Left lung (tissue), 10 donors: ENCODE results near the gene HES5. TPM values are rescaled to one million over a fixed set of nuclear protein-coding genes. Genes with fewer than 3 reads are reported as not detected.

Source experiments
- ATAC-seq: fragments of 200-7000 bp; cut with Tn5 transposase; one replicate; pipeline ENCODE4 v1.9.1; 2020; ENCODE audit warnings: moderate library complexity
- DNase-seq, 4 donors: peaks; one replicate each; pipeline ENCODE4 v3.0.0-alpha.2; 2013 to 2020
- H3K27ac ChIP-seq, 2 donors: fragments of 200-600 bp; sonication (generic) in 1 of 2; one replicate each; pipeline versions ENCODE4 v1.5.0 to v1.8.0; 2020 to 2021
- H3K27me3 ChIP-seq, 2 donors: fragments of 200-600 bp; sonication (generic) in 1 of 2; one replicate each; pipeline versions ENCODE4 v1.5.0 to v1.8.0; 2020 to 2021
- H3K36me3 ChIP-seq, 2 donors: fragments of 200-600 bp; sonication (generic) in 1 of 2; one replicate each; pipeline versions ENCODE4 v1.5.0 to v1.8.0; 2020 to 2021
- H3K4me1 ChIP-seq, 2 donors: fragments of 200-600 bp; one replicate each; pipeline ENCODE4 v1.8.0; 2021
- H3K4me3 ChIP-seq, 2 donors: fragments of 200-600 bp; sonication (generic) in 1 of 2; one replicate each; pipeline versions ENCODE4 v1.5.0 to v1.8.0; 2020 to 2021; ENCODE audit warnings: mild to moderate bottlenecking in 1 of 2
- H3K9me3 ChIP-seq, 2 donors: fragments of 200-600 bp; sonication (generic) in 1 of 2; one replicate each; pipeline versions ENCODE4 v1.5.0 to v1.8.0; 2020 to 2021
- CTCF ChIP-seq, 2 donors: fragments of 200-600 bp; sonication (generic) in 1 of 2; IDR thresholded peaks; one replicate each; pipeline versions ENCODE4 v1.5.0 to v1.8.0; 2021; ENCODE audit warnings: antibody characterized with exemption in 2 of 2
- intact Hi-C, 2 donors: fragments of 100-400 bp; cut with DNase I; formaldehyde crosslinking; loops; one replicate each; pipeline versions ENCODE4 v1.11.2 to v1.14.2; 2022
- polyA plus RNA-seq, 6 donors: library from polyadenylated mRNA; unstranded; fragments of 120-200 nt; gene quantifications; one replicate each; pipeline ENCODE4 v1.2.1, GENCODE V29; 2013; ENCODE audit not compliant: insufficient read length in 6 of 6
- total RNA-seq, 2 donors: library from RNA; stranded (reverse); fragmentation: NEBNext Ultra II Directional; extraction: Animal tissue kit (Norgen Biotek cat#: 25700); gene quantifications; one replicate each; pipeline ENCODE4 v1.2.1, GENCODE V29; 2021
- donor health status: DM: no; HTN: yes; CAD: no.
- donor health status: DM: no; HTN: no; CAD: no.

Gene HES5
- total and polyA plus RNA-seq, 8 donors: 0.21 to 1.2 (median 0.65) TPM

- H3K36me3 ChIP-seq: peaks cover 0 to 66% of the 10 kb centered on the region in 2 donors
- no peak for ATAC-seq
- no peak for TF ChIP-seq CTCF (IDR thresholded peaks at IDR 0.05)
- no peaks in the 10 kb centered on the region for H3K27me3 ChIP-seq
- no peak overlapping the region for H3K4me3 ChIP-seq
- intact Hi-C loops: no loop called here
- H3K27ac ChIP-seq: no peak overlapping the region
- peaks cover 12 to 49% of the 10 kb centered on the region in 2 donors for H3K4me1 ChIP-seq
- peak in 1 of 4 donors; percentile 80 for DNase-seq
- H3K9me3 ChIP-seq: no peaks in the 10 kb centered on the region
Observed at GRCh38 chr1:2559509-2560298, 29.6 kb upstream of the HES5 start.

- no peak overlapping the region for H3K4me3 ChIP-seq
- H3K27me3 ChIP-seq: no peaks in the 10 kb centered on the region
- H3K4me1 ChIP-seq: peaks cover 12 to 58% of the 10 kb centered on the region in 2 donors
Observed at GRCh38 chr1:2558861-2559260, 28.8 kb upstream of the HES5 start.

GRCh38 chr1:2558420-2558819, 28.4 kb upstream of the HES5 start:
- intact Hi-C loops: no loop called here
- DNase-seq: peak in 1 of 4 donors; percentile 73
- Histone ChIP-seq H3K27ac (no peak overlapping the region), H3K27me3 (no peaks in the 10 kb centered on the region), H3K36me3 (peaks cover 0 to 59% of the 10 kb centered on the region in 2 donors), H3K9me3 (no peaks in the 10 kb centered on the region), H3K4me3 (peak overlapping the region in 1 of 2 donors; percentile 77), H3K4me1 (peaks cover 12 to 59% of the 10 kb centered on the region in 2 donors)
- TF ChIP-seq CTCF (IDR thresholded peaks at IDR 0.05): no peak
- no peak for ATAC-seq

More at GRCh38 chr1:2558861-2559260, 28.8 kb upstream of the HES5 start:
- no peak for TF ChIP-seq CTCF (IDR thresholded peaks at IDR 0.05)
- H3K27ac ChIP-seq: no peak overlapping the region
- no peak for ATAC-seq
- DNase-seq: peak in 1 of 4 donors; percentile 69
- no peaks in the 10 kb centered on the region for H3K9me3 ChIP-seq
- peaks cover 0 to 63% of the 10 kb centered on the region in 2 donors for H3K36me3 ChIP-seq
- intact Hi-C loops: no loop called here

GRCh38 chr1:2557482-2558400, 27.7 kb upstream of the HES5 start:
- ATAC-seq (peak; percentile 6), DNase-seq (peak in 1 of 4 donors; percentile 61)
- intact Hi-C loops: no loop called here
- H3K27ac ChIP-seq: peak overlapping the region; percentile 94 to 98
- H3K36me3 ChIP-seq: peaks cover 0 to 52% of the 10 kb centered on the region in 2 donors
- H3K4me3 ChIP-seq: peak overlapping the region; percentile 68 to 77
- peaks cover 12 to 59% of the 10 kb centered on the region in 2 donors for H3K4me1 ChIP-seq
- no peaks in the 10 kb centered on the region for H3K9me3 ChIP-seq
- H3K27me3 ChIP-seq: no peaks in the 10 kb centered on the region
- TF ChIP-seq CTCF (IDR thresholded peaks at IDR 0.05): no peak
